ENCODE measurements around the gene NLGN4Y. TPM values are rescaled to one million over a fixed set of nuclear protein-coding genes. Genes with fewer than 3 reads are reported as not detected.

NLGN4Y gene
- total RNA-seq, 4 donors from 2014 or later = 44.5 to 49.8 TPM; not detected in 2

GRCh38 chrY:14618513-14618912, 94.2 kb downstream of the NLGN4Y start:
- WGBS, 2 donors = 97 to 100% methylated on average over 2 of the region's 2 CpGs
- TF ChIP-seq POLR2A (IDR thresholded peaks at IDR 0.05) (no peak), CTCF (IDR thresholded peaks at IDR 0.05) (no peak)
- intact Hi-C loops (cut with DNase I) = no loop called here
- H3K4me3 ChIP-seq (replicated peaks in 1 of 3) = no peak overlapping the region
- no peaks in the 10 kb centered on the region for H3K9me3 ChIP-seq
- H3K4me1 ChIP-seq = no peaks in the 10 kb centered on the region
- H3K36me3 ChIP-seq = no peaks in the 10 kb centered on the region
- no peaks in the 10 kb centered on the region for H3K27me3 ChIP-seq
- no peak overlapping the region for H3K27ac ChIP-seq
- no peak for DNase-seq

GRCh38 chrY:14628208-14628607, 103.9 kb downstream of the NLGN4Y start:
- H3K36me3 ChIP-seq = no peaks in the 10 kb centered on the region
- no peak for DNase-seq
- no peaks in the 10 kb centered on the region for H3K9me3 ChIP-seq
- 90 to 94% methylated on average over 6 of the region's 6 CpGs for WGBS, 2 donors
- TF ChIP-seq POLR2A (IDR thresholded peaks at IDR 0.05) (no peak), CTCF (IDR thresholded peaks at IDR 0.05) (no peak)
- H3K4me3 ChIP-seq (replicated peaks in 1 of 3) = no peak overlapping the region
- H3K4me1 ChIP-seq = no peaks in the 10 kb centered on the region
- no peaks in the 10 kb centered on the region for H3K27me3 ChIP-seq
- intact Hi-C loops (cut with DNase I) = no loop called here
- H3K27ac ChIP-seq = no peak overlapping the region

- no peaks in the 10 kb centered on the region for H3K4me1 ChIP-seq
- H3K27me3 ChIP-seq = no peaks in the 10 kb centered on the region
- H3K9me3 ChIP-seq = no peaks in the 10 kb centered on the region
- H3K4me3 ChIP-seq (replicated peaks in 1 of 3) = no peak overlapping the region
- TF ChIP-seq CTCF (IDR thresholded peaks at IDR 0.05) = no peak
- no peak for DNase-seq
- H3K36me3 ChIP-seq = no peaks in the 10 kb centered on the region
- intact Hi-C loops (cut with DNase I) = no loop called here
- no peak overlapping the region for H3K27ac ChIP-seq
- WGBS, 2 donors = 93 to 94% methylated on average over 1 of the region's 1 CpG
Observed at GRCh38 chrY:14631676-14632075, 107.3 kb downstream of the NLGN4Y start.

GRCh38 chrY:14633718-14634117, 109.4 kb downstream of the NLGN4Y start:
- H3K27me3 ChIP-seq = no peaks in the 10 kb centered on the region
- intact Hi-C loops (cut with DNase I) = no loop called here
- WGBS, 2 donors = 93 to 96% methylated on average over 2 of the region's 2 CpGs

GRCh38 chrY:14634954-14635353, 110.6 kb downstream of the NLGN4Y start:
- TF ChIP-seq POLR2A (IDR thresholded peaks at IDR 0.05) = no peak
- no peak for TF ChIP-seq CTCF (IDR thresholded peaks at IDR 0.05)
- Histone ChIP-seq H3K4me1 (no peaks in the 10 kb centered on the region), H3K4me3 (replicated peaks in 1 of 3) (no peak overlapping the region), H3K9me3 (no peaks in the 10 kb centered on the region), H3K27me3 (no peaks in the 10 kb centered on the region), H3K27ac (no peak overlapping the region), H3K36me3 (no peaks in the 10 kb centered on the region)
- no peak for DNase-seq
- intact Hi-C loops (cut with DNase I) = no loop called here

More at GRCh38 chrY:14633718-14634117, 109.4 kb downstream of the NLGN4Y start:
- no peaks in the 10 kb centered on the region for H3K9me3 ChIP-seq
- H3K4me3 ChIP-seq (replicated peaks in 1 of 3) = no peak overlapping the region
- no peaks in the 10 kb centered on the region for H3K4me1 ChIP-seq
- H3K27ac ChIP-seq = no peak overlapping the region
- H3K36me3 ChIP-seq = no peaks in the 10 kb centered on the region
- no peak for TF ChIP-seq POLR2A (IDR thresholded peaks at IDR 0.05)
- TF ChIP-seq CTCF (IDR thresholded peaks at IDR 0.05) = no peak
- no peak for DNase-seq
